H1 (cell line): ENCODE results near the gene SEC31A. TPM values are rescaled to one million over a fixed set of nuclear protein-coding genes. Genes with fewer than 3 reads are reported as not detected.

Experiments used
- ATF2 ChIP-seq: IDR thresholded peaks from 2 replicates; pipeline ENCODE4 v1.6.1; 2012; ENCODE audit warnings: low read length, inconsistent platforms
- BACH1 ChIP-seq: IDR thresholded peaks from 2 replicates; pipeline ENCODE4 v1.6.1; 2012; ENCODE audit warnings: low read length, improper control_type of control experiment
- BCL11A ChIP-seq, 2 experiments: IDR thresholded peaks; one replicate each; pipeline ENCODE4 v1.6.1; 2011; ENCODE audit warnings: low read depth in 2 of 2, low read length in 2 of 2, mild to moderate bottlenecking in 2 of 2
- CEBPB ChIP-seq: IDR thresholded peaks from 2 replicates; pipeline ENCODE4 v1.6.1; 2012; ENCODE audit warnings: low read depth, low read length
- CHD1 ChIP-seq: IDR thresholded peaks from 2 replicates; pipeline ENCODE4 v1.6.1; 2012; ENCODE audit warnings: low read depth, low read length, improper control_type of control experiment
- CTBP2 ChIP-seq: IDR thresholded peaks from 2 replicates; pipeline ENCODE4 v1.7.0; 2011; ENCODE audit warnings: borderline replicate concordance, mild to moderate bottlenecking, moderate library complexity, mixed read lengths, low read length; ENCODE audit not compliant: insufficient read depth, insufficient read length
- EZH2 ChIP-seq: fragments of 200-600 bp; sonication (generic); IDR thresholded peaks from 2 replicates; pipeline ENCODE4 v1.7.1; 2012; ENCODE audit warnings: low read depth, mild to moderate bottlenecking, moderate library complexity, low read length, inconsistent platforms; ENCODE audit not compliant: severe bottlenecking
- FOSL1 ChIP-seq: IDR thresholded peaks from 2 replicates; pipeline ENCODE4 v1.6.1; 2011; ENCODE audit warnings: mild to moderate bottlenecking, low read depth, low read length, moderate library complexity; ENCODE audit not compliant: insufficient read depth
- JUND ChIP-seq: IDR thresholded peaks from 2 replicates; pipeline ENCODE4 v1.6.1; 2011; ENCODE audit warnings: mild to moderate bottlenecking, improper control_type of control experiment, low read length
- KDM1A ChIP-seq: fragments of 200-600, 300-600 bp; sonication (generic); IDR thresholded peaks from 2 replicates; pipeline ENCODE4 v1.7.1; 2016; ENCODE audit warnings: mild to moderate bottlenecking, low read length, borderline replicate concordance
- KDM4A ChIP-seq: IDR thresholded peaks from one replicate; pipeline ENCODE4 v1.7.1; 2012; ENCODE audit warnings: low read depth, mild to moderate bottlenecking, moderate library complexity, low read length, inconsistent platforms; ENCODE audit not compliant: severe bottlenecking
- PHF8 ChIP-seq: fragments of 200-600 bp; sonication (generic); conservative IDR thresholded peaks from 2 replicates; pipeline ENCODE4 v1.7.1; 2012; ENCODE audit warnings: low read depth, mild to moderate bottlenecking, inconsistent platforms, low read length, moderate library complexity
- POLR2AphosphoS5 ChIP-seq: IDR thresholded peaks from 2 replicates; pipeline ENCODE4 v1.6.1; 2011; ENCODE audit warnings: low read depth, low read length
- POU5F1 ChIP-seq: IDR thresholded peaks from 2 replicates; pipeline ENCODE4 v1.6.1; 2011; ENCODE audit warnings: low read depth, mild to moderate bottlenecking, low read length, moderate library complexity
- RXRA ChIP-seq: IDR thresholded peaks from 2 replicates; pipeline ENCODE4 v1.6.1; 2011; ENCODE audit warnings: low read depth, mild to moderate bottlenecking, low read length, moderate library complexity; ENCODE audit not compliant: insufficient read depth
- SAP30 ChIP-seq: fragments of 300-600 bp; sonication (generic); IDR thresholded peaks from 2 replicates; pipeline ENCODE4 v1.7.1; 2012; ENCODE audit warnings: low read length, moderate library complexity, mild to moderate bottlenecking, inconsistent platforms; ENCODE audit not compliant: insufficient read depth, insufficient replicate concordance
- SIN3A ChIP-seq, 2 experiments: IDR thresholded peaks in 1 of 2; conservative IDR thresholded peaks in 1 of 2; 2 replicates each; pipeline ENCODE4 v1.6.1; 2011 to 2012; ENCODE audit warnings: low read length in 2 of 2, improper control_type of control experiment in 1 of 2, low read depth in 1 of 2, mild to moderate bottlenecking in 1 of 2
- SIRT6 ChIP-seq: IDR thresholded peaks from one replicate; pipeline ENCODE4 v1.7.1; 2012; ENCODE audit warnings: low read length, inconsistent platforms
- SP2 ChIP-seq: IDR thresholded peaks from 2 replicates; pipeline ENCODE4 v1.6.1; 2012; ENCODE audit warnings: mild to moderate bottlenecking, low read length, inconsistent platforms
- SP4 ChIP-seq: IDR thresholded peaks from 2 replicates; pipeline ENCODE4 v1.6.1; 2012; ENCODE audit warnings: low read length, inconsistent platforms
- SUZ12 ChIP-seq: fragments of 200-600 bp; sonication (generic); IDR thresholded peaks from 2 replicates; pipeline ENCODE4 v1.6.1; 2012; ENCODE audit warnings: mild to moderate bottlenecking, inconsistent platforms, low read length, moderate library complexity, mixed read lengths
- TAF7 ChIP-seq: optimal IDR thresholded peaks from 2 replicates; pipeline ENCODE3; 2011; ENCODE audit warnings: low read depth, mild to moderate bottlenecking, inconsistent platforms, low read length, moderate library complexity, borderline replicate concordance
- polyA plus RNA-seq, 7 experiments: library from polyadenylated mRNA; depleted of rRNA in 3 of 7; stranded (reverse) in 5 of 7; unstranded in 2 of 7; fragments of >200 nt in 5 of 7; fragments of 200-250 nt in 2 of 7; gene quantifications; 1 replicate in 5 of 7; 2 replicates in 1 of 7; 4 replicates in 1 of 7; pipeline versions ENCODE4 v1.2.1 to v1.2.3, GENCODE V29; 2011 to 2013; ENCODE audit warnings: missing spikeins in 2 of 7, mixed read lengths in 2 of 7
- total RNA-seq: library from RNA; stranded (reverse); fragmentation: NEBNext Ultra II Directional; extraction: Animal tissue kit (Norgen Biotek cat#: 25700); gene quantifications from 2 replicates; pipeline ENCODE4 v1.2.1, GENCODE V29; 2021

Gene SEC31A
- total and polyA plus RNA-seq, 2 of the 8 experiments (the other 6 are each of a cell fraction or from before 2014, with no cell fraction given) = 112 to 125 TPM

GRCh38 chr4:82900411-82901182, 9.6 kb upstream of the SEC31A start, which contains the start of gene THAP9 (continued):
- TF ChIP-seq BCL11A (IDR thresholded peaks at IDR 0.05; ENCODE audit: low read depth in 2 of 2, low read length in 2 of 2) (no peak), FOSL1 (no peak), POU5F1 (no peak), KDM4A (peak; percentile 90), POLR2AphosphoS5 (peak; percentile 78), EZH2 (no peak), CTBP2 (no peak), CEBPB (no peak), SIRT6 (no peak), KDM1A (no peak; the same call in 1 of the 2 replicates), SP4 (no peak), PHF8 (peak; percentile 77), SUZ12 (peak; percentile 54; the same call in 1 of the 2 replicates), CHD1 (no peak), ATF2 (peak; percentile 82), SIN3A (conservative IDR thresholded peaks at IDR 0.05 in 1 of 2, IDR thresholded peaks at IDR 0.05 in 1 of 2; ENCODE audit: low read depth in 1 of 2, low read length in 2 of 2) (0 out of 4 replicates have a peak, but pooled peaks of 1 of the 2 experiments have one; percentile 18), SP2 (peak; percentile 45; the same call in 1 of the 2 replicates), JUND (no peak), BACH1 (peak; percentile 92), SAP30 (no peak), TAF7 (peak; percentile 94), RXRA (no peak)
